Pancreas (tissue), 10 donors: Measurements from ENCODE around the gene SP6. TPM values are rescaled to one million over a fixed set of nuclear protein-coding genes. Genes with fewer than 3 reads are reported as not detected.

Experiments
- ATAC-seq, 4 donors: fragments of 200-7000 bp; cut with Tn5 transposase; one replicate each; pipeline versions ENCODE4 v1.8.0 to v1.9.1; 2020; ENCODE audit warnings: mild to moderate bottlenecking in 4 of 4, moderate library complexity in 4 of 4
- DNase-seq, 6 donors: peaks; one replicate each; pipeline ENCODE4 v3.0.0-alpha.2; 2020
- FAIRE-seq: peaks from 2 replicates; lab custom pipeline; 2012; peaks lifted over from hg19 to GRCh38; lab: Jason Lieb, UNC
- H3K27ac ChIP-seq, 4 donors: fragments of 200-600 bp; sonication (generic); 1 replicate in 3 of 4; 2 replicates in 1 of 4; pipeline versions ENCODE4 v1.5.0 to v1.8.0; 2020
- H3K27me3 ChIP-seq, 4 donors: fragments of 200-600 bp; one replicate each; pipeline ENCODE4 v1.8.0; 2021
- H3K36me3 ChIP-seq, 3 donors: fragments of 200-600 bp; sonication (generic) in 1 of 3; one replicate each; pipeline versions ENCODE4 v1.5.0 to v1.8.0; 2020 to 2021
- H3K4me1 ChIP-seq, 3 donors: fragments of 200-600 bp; one replicate each; pipeline ENCODE4 v1.8.0; 2021
- H3K4me3 ChIP-seq, 4 donors: fragments of 200-600 bp; sonication (generic) in 2 of 4; one replicate each; pipeline versions ENCODE4 v1.5.0 to v1.8.0; 2020 to 2021
- H3K9me3 ChIP-seq, 4 donors: fragments of 200-600 bp; one replicate each; pipeline ENCODE4 v1.8.0; 2021
- WGBS, 2 donors: extraction: QIAGEN DNeasy Blood & Tissue Kit; methylation state at CpG; one replicate each; pipeline ENCODE4 v1.1.7; 2013; 5-methylcytosine and 5-hydroxymethylcytosine counted together
- intact Hi-C, 3 donors: fragments of 100-400 bp; cut with DNase I; formaldehyde crosslinking; loops; one replicate each; pipeline versions ENCODE4 v1.11.1 to v1.14.2; 2022
- polyA plus RNA-seq, 2 donors: library from polyadenylated mRNA; stranded (reverse); fragments of 200-250 nt; gene quantifications; one replicate each; pipeline ENCODE4 v1.2.3, GENCODE V29; 2013
- total RNA-seq, 6 donors: library from RNA; stranded (reverse); fragmentation: NEBNext Ultra II Directional in 4 of 6; extraction: Animal tissue kit (Norgen Biotek cat#: 25700) in 4 of 6; gene quantifications; one replicate each; pipeline versions ENCODE4 v1.2.1 to v1.2.4, GENCODE V29; 2021 to 2023
- TF ChIP-seq, protein P1 (sequence below), 4 donors: fragments of 200-600 bp; sonication (generic) in 3 of 4; IDR thresholded peaks; one replicate each; pipeline versions ENCODE4 v1.5.0 to v1.8.0; 2021; ENCODE audit warnings: antibody characterized with exemption in 4 of 4
- donor health status: healthy with polysubstance abuse.
- donor health status: DM: no; HTN: no; CAD: no; lungs with moderate emphysema.
- donor health status: DM: no; HTN: no; CAD: no.
- donor health status: control.
- donor health status: control.
- donor health status: Bipolar disorder and iron deficiency.
- donor health status: DM: yes; HTN: yes; CAD: no.
- donor health status: DM: no; HTN: no; CAD: no.
- donor health status: DM: no; HTN: no; CAD: no.
- donor health status: DM: yes; HTN: yes; CAD: no.

SP6 gene
- total and polyA plus RNA-seq, 8 donors, result 0.12 to 0.56 (median 0.22) TPM

DNA sequence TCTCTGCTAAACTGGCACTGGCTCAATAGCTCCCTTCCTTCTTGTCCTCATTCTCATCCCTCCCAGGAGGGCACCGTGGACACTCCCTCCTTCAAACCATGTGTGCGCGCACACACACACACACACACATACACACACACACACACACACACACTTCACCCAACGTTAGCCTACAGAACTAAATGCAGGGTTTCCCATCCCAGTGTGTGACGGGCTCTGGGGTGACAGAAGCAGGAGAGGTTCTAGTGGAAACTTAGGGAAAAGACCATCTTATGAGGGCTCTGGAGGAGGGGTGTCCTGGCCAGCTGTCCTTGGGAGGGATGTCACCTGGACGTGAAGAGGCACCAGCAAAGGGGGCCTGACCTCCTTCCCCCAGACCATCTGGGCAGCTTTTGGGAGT, 49.1 kb downstream of the SP6 start:
- Histone ChIP-seq H3K9me3 (no peaks in the 10 kb centered on the region), H3K4me3 (no peak overlapping the region), H3K4me1 (no peaks in the 10 kb centered on the region), H3K27me3 (no peaks in the 10 kb centered on the region), H3K36me3 (peaks cover 0 to 5% (median 0%) of the 10 kb centered on the region in 3 donors), H3K27ac (no peak overlapping the region)
- TF ChIP-seq, protein P1, sequence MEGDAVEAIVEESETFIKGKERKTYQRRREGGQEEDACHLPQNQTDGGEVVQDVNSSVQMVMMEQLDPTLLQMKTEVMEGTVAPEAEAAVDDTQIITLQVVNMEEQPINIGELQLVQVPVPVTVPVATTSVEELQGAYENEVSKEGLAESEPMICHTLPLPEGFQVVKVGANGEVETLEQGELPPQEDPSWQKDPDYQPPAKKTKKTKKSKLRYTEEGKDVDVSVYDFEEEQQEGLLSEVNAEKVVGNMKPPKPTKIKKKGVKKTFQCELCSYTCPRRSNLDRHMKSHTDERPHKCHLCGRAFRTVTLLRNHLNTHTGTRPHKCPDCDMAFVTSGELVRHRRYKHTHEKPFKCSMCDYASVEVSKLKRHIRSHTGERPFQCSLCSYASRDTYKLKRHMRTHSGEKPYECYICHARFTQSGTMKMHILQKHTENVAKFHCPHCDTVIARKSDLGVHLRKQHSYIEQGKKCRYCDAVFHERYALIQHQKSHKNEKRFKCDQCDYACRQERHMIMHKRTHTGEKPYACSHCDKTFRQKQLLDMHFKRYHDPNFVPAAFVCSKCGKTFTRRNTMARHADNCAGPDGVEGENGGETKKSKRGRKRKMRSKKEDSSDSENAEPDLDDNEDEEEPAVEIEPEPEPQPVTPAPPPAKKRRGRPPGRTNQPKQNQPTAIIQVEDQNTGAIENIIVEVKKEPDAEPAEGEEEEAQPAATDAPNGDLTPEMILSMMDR (IDR thresholded peaks at IDR 0.05), result no peak
- FAIRE-seq (no peak), ATAC-seq (no peak), DNase-seq (no peak)
- intact Hi-C loops, result loop anchor here in 1 of 3 donors (10.0 kb wide), 1 partner anchor 107 kb away; the partner anchor contains the start of gene TBKBP1
- WGBS, 2 donors, result 27 to 48% methylated on average over 6 of the region's 6 CpGs

DNA sequence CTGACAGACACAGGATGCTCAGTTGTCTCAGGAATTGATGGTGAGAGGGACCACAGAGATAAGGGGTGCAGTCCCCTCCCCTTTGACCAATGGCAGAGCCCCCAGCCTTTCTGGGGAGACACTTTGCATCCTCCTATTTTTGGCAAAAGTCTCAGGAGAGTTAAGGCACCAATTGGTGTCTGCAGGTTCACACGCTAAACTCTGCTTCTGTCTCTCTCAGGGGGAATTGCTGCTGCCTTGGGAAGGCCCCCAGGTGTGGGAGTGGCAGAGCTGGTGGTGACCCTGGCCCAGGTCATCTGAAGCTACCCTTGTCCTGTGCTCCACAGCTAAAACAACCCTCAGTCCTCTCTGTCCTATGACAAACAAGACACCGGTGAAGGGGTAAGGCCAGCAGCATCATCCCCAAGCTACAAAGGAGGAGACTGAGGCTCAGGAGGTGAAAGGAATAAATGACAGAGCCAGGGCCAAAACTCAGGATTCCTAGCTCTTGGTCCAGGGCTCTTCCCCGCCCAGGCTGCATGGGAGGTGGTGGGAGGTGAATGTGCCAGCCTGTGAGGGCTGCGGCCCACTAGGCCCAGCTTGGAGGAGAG, 49.7 kb downstream of the SP6 start:
- TF ChIP-seq, protein P1 (IDR thresholded peaks at IDR 0.05), result no peak
- no peak for ATAC-seq
- intact Hi-C loops, result loop anchor here in 1 of 3 donors (10.0 kb wide), 1 partner anchor 106 kb away; the partner anchor contains the start of gene TBKBP1
- DNase-seq, result no peak
- no peaks in the 10 kb centered on the region for H3K9me3 ChIP-seq
- 80 to 81% methylated on average over 4 of the region's 4 CpGs for WGBS, 2 donors
- H3K27ac ChIP-seq, result no peak overlapping the region
- no peaks in the 10 kb centered on the region for H3K27me3 ChIP-seq
- H3K36me3 ChIP-seq, result no peaks in the 10 kb centered on the region
- H3K4me1 ChIP-seq, result no peaks in the 10 kb centered on the region
- FAIRE-seq, result no peak
- H3K4me3 ChIP-seq, result no peak overlapping the region

DNA sequence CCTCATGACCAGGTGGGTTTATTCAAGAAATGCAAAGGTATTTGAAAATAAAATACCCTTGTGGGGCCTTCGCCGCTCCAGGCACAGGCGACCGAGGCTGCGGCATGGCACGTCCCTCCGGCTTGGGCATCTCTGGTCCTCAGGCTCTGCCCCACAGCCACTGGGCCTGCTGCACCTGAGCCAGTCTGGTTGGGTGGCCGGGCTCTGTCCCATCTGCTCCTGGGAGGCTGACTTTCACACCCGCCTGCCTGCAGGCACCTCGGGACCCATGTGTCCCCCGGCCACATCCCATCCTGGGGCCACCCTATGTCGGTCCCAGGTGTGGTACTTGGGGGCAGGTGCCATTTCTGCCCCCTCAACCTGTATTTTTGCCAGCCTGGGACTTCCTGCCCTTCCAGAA, 50.3 kb downstream of the SP6 start:
- intact Hi-C loops, result loop anchor here in 1 of 3 donors (10.0 kb wide), 1 partner anchor 106 kb away; the partner anchor contains the start of gene TBKBP1
- TF ChIP-seq, protein P1 (IDR thresholded peaks at IDR 0.05), result no peak
- no peaks in the 10 kb centered on the region for H3K4me1 ChIP-seq
- no peak for ATAC-seq
- H3K36me3 ChIP-seq, result no peaks in the 10 kb centered on the region
- H3K9me3 ChIP-seq, result no peaks in the 10 kb centered on the region
- H3K27me3 ChIP-seq, result no peaks in the 10 kb centered on the region
- WGBS, 2 donors, result 81 to 87% methylated on average over 12 of the region's 12 CpGs
- no peak overlapping the region for H3K27ac ChIP-seq
- DNase-seq, result peak in 1 of 6 donors; percentile 46
- no peak for FAIRE-seq
- no peak overlapping the region for H3K4me3 ChIP-seq

DNA sequence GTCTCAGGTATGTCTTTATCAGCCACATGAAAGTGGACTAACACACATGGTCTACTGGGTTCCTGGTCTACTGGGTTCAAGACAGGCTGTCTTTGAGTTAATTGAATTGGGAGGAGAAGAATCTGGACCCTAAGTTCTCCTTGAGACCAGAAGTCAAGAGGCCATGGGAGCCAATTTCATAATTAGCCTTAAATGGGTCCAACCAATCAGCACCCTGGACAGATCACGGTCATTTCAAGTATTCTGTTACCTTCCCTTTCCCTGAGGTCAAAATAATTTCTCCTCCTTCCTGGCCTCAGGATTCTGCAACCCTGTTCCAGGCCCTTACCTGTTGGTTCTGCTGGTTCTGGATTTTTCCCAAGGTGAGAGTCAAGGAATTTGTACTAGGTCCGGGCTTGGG, 53.2 kb downstream of the SP6 start:
- TF ChIP-seq, protein P1 (IDR thresholded peaks at IDR 0.05), result no peak
- FAIRE-seq, result no peak
- WGBS, 2 donors, result 64 to 83% methylated on average over 2 of the region's 2 CpGs
- intact Hi-C loops, result no loop called here
- no peak for ATAC-seq
- no peaks in the 10 kb centered on the region for H3K36me3 ChIP-seq
- DNase-seq, result no peak
- H3K4me1 ChIP-seq, result no peaks in the 10 kb centered on the region
- H3K4me3 ChIP-seq, result no peak overlapping the region
- peaks cover 0 to 4% (median 0%) of the 10 kb centered on the region in 4 donors for H3K27me3 ChIP-seq
- no peaks in the 10 kb centered on the region for H3K9me3 ChIP-seq
- H3K27ac ChIP-seq, result no peak overlapping the region

Other genes with a start within 250 kb of the SP6 start
- 100 to 1,000 TPM in 5 of 6 donors, 10 to 100 TPM in 1; 91.5 to 126 (median 118) TPM for gene KPNB1, start 201.2 kb downstream of the SP6 start, total RNA-seq
- gene KPNB1, start 201.2 kb downstream of the SP6 start, polyA plus RNA-seq, result 10 to 100 TPM; 18.1 to 36.7 TPM
- gene TBKBP1, start 157.0 kb downstream of the SP6 start, total RNA-seq, result 1 to 10 TPM; 4.7 to 7.0 (median 5.7) TPM
- gene TBKBP1, start 157.0 kb downstream of the SP6 start, polyA plus RNA-seq, result 10 to 100 TPM; 11.1 to 21.2 TPM
- under 1 TPM in 5 of 6 donors, not detected in 1; 0.16 to 0.40 (median 0.19) TPM for gene TBX21, start 117.9 kb downstream of the SP6 start, total RNA-seq
- gene TBX21, start 117.9 kb downstream of the SP6 start, polyA plus RNA-seq, result under 1 TPM in 1 of 2 donors, not detected in 1; 0.09 TPM
- 10 to 100 TPM in 3 of 6 donors, 1 to 10 TPM in 3; 8.4 to 20.2 (median 11.3) TPM for gene OSBPL7, start 29.4 kb downstream of the SP6 start, total RNA-seq
- 10 to 100 TPM; 23.3 to 34.7 TPM for gene OSBPL7, start 29.4 kb downstream of the SP6 start, polyA plus RNA-seq
- 10 to 100 TPM; 16.8 to 35.2 (median 25.1) TPM for gene MRPL10, start 19.6 kb downstream of the SP6 start, total RNA-seq
- gene MRPL10, start 19.6 kb downstream of the SP6 start, polyA plus RNA-seq, result 10 to 100 TPM; 18.3 to 23.2 TPM
- gene LRRC46, start 19.5 kb downstream of the SP6 start, total RNA-seq, result under 1 TPM; 0.14 to 0.66 (median 0.38) TPM
- 1 to 10 TPM in 1 of 2 donors, under 1 TPM in 1; 0.73 to 1.8 TPM for gene LRRC46, start 19.5 kb downstream of the SP6 start, polyA plus RNA-seq
- 10 to 100 TPM; 12.6 to 24.3 (median 19.0) TPM for gene SCRN2, start 9.9 kb downstream of the SP6 start, total RNA-seq
- gene SCRN2, start 9.9 kb downstream of the SP6 start, polyA plus RNA-seq, result 10 to 100 TPM; 50.4 to 56.1 TPM
- 1 to 10 TPM; 5.2 to 8.8 (median 6.9) TPM for gene SP2, start 45.1 kb upstream of the SP6 start, total RNA-seq
- gene SP2, start 45.1 kb upstream of the SP6 start, polyA plus RNA-seq, result 1 to 10 TPM; 5.5 to 8.5 TPM
- gene PNPO, start 90.4 kb upstream of the SP6 start, total RNA-seq, result 10 to 100 TPM; 13.2 to 23.5 (median 19.6) TPM
- 1 to 10 TPM; 6.5 to 7.6 TPM for gene PNPO, start 90.4 kb upstream of the SP6 start, polyA plus RNA-seq
- 10 to 100 TPM; 26.6 to 68.6 (median 42.7) TPM for gene PRR15L, start 106.7 kb upstream of the SP6 start, total RNA-seq
- 10 to 100 TPM; 59.9 to 64.9 TPM for gene PRR15L, start 106.7 kb upstream of the SP6 start, polyA plus RNA-seq
- gene CDK5RAP3, start 120.0 kb upstream of the SP6 start, total RNA-seq, result 100 to 1,000 TPM; 134 to 234 (median 165) TPM
- 1,000 to 10,000 TPM; 1,052 to 1,312 TPM for gene CDK5RAP3, start 120.0 kb upstream of the SP6 start, polyA plus RNA-seq
- gene COPZ2, start 186.6 kb upstream of the SP6 start, total RNA-seq, result 10 to 100 TPM in 2 of 6 donors, 1 to 10 TPM in 4; 6.3 to 10.8 (median 8.6) TPM
- 1 to 10 TPM; 9.7 to 9.8 TPM for gene COPZ2, start 186.6 kb upstream of the SP6 start, polyA plus RNA-seq
- 10 to 100 TPM; 27.4 to 74.0 (median 44.5) TPM for gene NFE2L1, start 197.2 kb upstream of the SP6 start, total RNA-seq
- gene NFE2L1, start 197.2 kb upstream of the SP6 start, polyA plus RNA-seq, result 10 to 100 TPM; 40.9 to 47.2 TPM